Duodenal mucosa (tissue), 2 donors: ENCODE measurements around the gene GPATCH8.

Source experiments
- H3K27ac ChIP-seq: one replicate; pipeline ENCODE4 v1.7.0; 2013; ENCODE audit warnings: low read depth, low read length
- H3K27me3 ChIP-seq, 2 donors: one replicate each; pipeline ENCODE4 v1.7.0; 2013; ENCODE audit warnings: low read length in 2 of 2, control low read depth in 1 of 2; ENCODE audit not compliant: insufficient read depth in 2 of 2, control insufficient read depth in 1 of 2
- H3K36me3 ChIP-seq, 2 donors: one replicate each; pipeline ENCODE4 v1.7.0; 2013; ENCODE audit warnings: low read length in 2 of 2, control low read depth in 1 of 2; ENCODE audit not compliant: insufficient read depth in 2 of 2, control insufficient read depth in 1 of 2
- H3K4me1 ChIP-seq, 2 donors: one replicate each; pipeline ENCODE4 v1.7.0; 2013; ENCODE audit warnings: low read length in 2 of 2, control low read depth in 1 of 2; ENCODE audit not compliant: insufficient read depth in 2 of 2, control insufficient read depth in 1 of 2
- H3K4me3 ChIP-seq, 2 donors: one replicate each; pipeline ENCODE4 v1.7.0; 2013; ENCODE audit warnings: low read length in 2 of 2, low read depth in 1 of 2
- H3K9ac ChIP-seq, 2 donors: one replicate each; pipeline ENCODE4 v1.7.0; 2013; ENCODE audit warnings: low read length in 2 of 2, low read depth in 1 of 2
- H3K9me3 ChIP-seq, 2 donors: one replicate each; pipeline ENCODE4 v1.7.0; 2013; ENCODE audit warnings: low read length in 2 of 2, control low read depth in 1 of 2; ENCODE audit not compliant: control insufficient read depth in 1 of 2

Gene GPATCH8

GRCh38 chr17:44432254-44433157, 70.7 kb downstream of the GPATCH8 start:
- Histone ChIP-seq H3K4me3 (no peak overlapping the region), H3K27ac (no peak overlapping the region), H3K36me3 (peaks cover 27 to 62% of the 10 kb centered on the region in 2 donors)

GRCh38 chr17:44424828-44425461, 78.3 kb downstream of the GPATCH8 start:
- H3K27me3 ChIP-seq: no peaks in the 10 kb centered on the region
- H3K4me3 ChIP-seq: no peak overlapping the region
- no peaks in the 10 kb centered on the region for H3K4me1 ChIP-seq
- H3K36me3 ChIP-seq: peaks cover 18 to 43% of the 10 kb centered on the region in 2 donors
- H3K9ac ChIP-seq: no peak overlapping the region
- H3K9me3 ChIP-seq: no peaks in the 10 kb centered on the region
- no peak overlapping the region for H3K27ac ChIP-seq

More at GRCh38 chr17:44432254-44433157, 70.7 kb downstream of the GPATCH8 start:
- Histone ChIP-seq H3K27me3 (no peaks in the 10 kb centered on the region), H3K4me1 (no peaks in the 10 kb centered on the region), H3K9me3 (no peaks in the 10 kb centered on the region), H3K9ac (no peak overlapping the region)

GRCh38 chr17:44417553-44417952, 85.7 kb downstream of the GPATCH8 start:
- H3K36me3 ChIP-seq: peaks cover 21 to 37% of the 10 kb centered on the region in 2 donors
- H3K27ac ChIP-seq: no peak overlapping the region
- H3K4me3 ChIP-seq: no peak overlapping the region
- H3K27me3 ChIP-seq: no peaks in the 10 kb centered on the region
- H3K9ac ChIP-seq: no peak overlapping the region
- H3K4me1 ChIP-seq: no peaks in the 10 kb centered on the region
- H3K9me3 ChIP-seq: no peaks in the 10 kb centered on the region

GRCh38 chr17:44416558-44417289, 86.5 kb downstream of the GPATCH8 start:
- Histone ChIP-seq H3K4me3 (no peak overlapping the region), H3K36me3 (peaks cover 21 to 32% of the 10 kb centered on the region in 2 donors), H3K9ac (no peak overlapping the region), H3K4me1 (no peaks in the 10 kb centered on the region), H3K9me3 (no peaks in the 10 kb centered on the region), H3K27me3 (no peaks in the 10 kb centered on the region), H3K27ac (no peak overlapping the region)

- Histone ChIP-seq H3K36me3 (peaks cover 21 to 27% of the 10 kb centered on the region in 2 donors), H3K27ac (no peak overlapping the region), H3K4me3 (no peak overlapping the region), H3K27me3 (no peaks in the 10 kb centered on the region), H3K9ac (no peak overlapping the region), H3K4me1 (no peaks in the 10 kb centered on the region), H3K9me3 (no peaks in the 10 kb centered on the region)
Measured at GRCh38 chr17:44414394-44415155, 88.6 kb downstream of the GPATCH8 start.

GRCh38 chr17:44409309-44410028, 93.7 kb downstream of the GPATCH8 start:
- Histone ChIP-seq H3K27ac (no peak overlapping the region), H3K27me3 (no peaks in the 10 kb centered on the region), H3K36me3 (peaks cover 3 to 9% of the 10 kb centered on the region in 2 donors), H3K4me1 (no peaks in the 10 kb centered on the region), H3K9me3 (no peaks in the 10 kb centered on the region), H3K4me3 (no peak overlapping the region), H3K9ac (no peak overlapping the region)

GRCh38 chr17:44408786-44409185, 94.4 kb downstream of the GPATCH8 start:
- Histone ChIP-seq H3K27ac (no peak overlapping the region), H3K4me3 (no peak overlapping the region), H3K9me3 (no peaks in the 10 kb centered on the region), H3K4me1 (no peaks in the 10 kb centered on the region), H3K9ac (no peak overlapping the region), H3K27me3 (no peaks in the 10 kb centered on the region), H3K36me3 (peaks cover 3 to 12% of the 10 kb centered on the region in 2 donors)

- no peak overlapping the region for H3K27ac ChIP-seq
- H3K4me1 ChIP-seq: no peaks in the 10 kb centered on the region
- H3K9me3 ChIP-seq: no peaks in the 10 kb centered on the region
- H3K27me3 ChIP-seq: no peaks in the 10 kb centered on the region
- H3K36me3 ChIP-seq: peaks cover 40 to 50% of the 10 kb centered on the region in 2 donors
- H3K4me3 ChIP-seq: no peak overlapping the region
- H3K9ac ChIP-seq: no peak overlapping the region
Measured at GRCh38 chr17:44402564-44403172, 100.5 kb downstream of the GPATCH8 start.
